H9 (cell line): ENCODE results near the gene DNAJC15. TPM values are rescaled to one million over a fixed set of nuclear protein-coding genes. Genes with fewer than 3 reads are reported as not detected.

ENCODE experiments used
- DNase-seq: peaks from one replicate; pipeline ENCODE4 v3.0.0-alpha.2; 2017
- H2AFZ ChIP-seq: one replicate; pipeline ENCODE4 v1.6.1; 2013; ENCODE audit warnings: mild to moderate bottlenecking, low read length, control low read depth, moderate library complexity
- H2AK5ac ChIP-seq: 2 replicates; pipeline ENCODE4 v1.6.1; 2013; ENCODE audit warnings: low read length, control low read depth, mixed read lengths; ENCODE audit not compliant: insufficient read length
- H2BK120ac ChIP-seq: one replicate; pipeline ENCODE4 v1.6.1; 2013; ENCODE audit warnings: low read depth, mild to moderate bottlenecking, low read length, control low read depth, inconsistent platforms; ENCODE audit not compliant: poor library complexity, severe bottlenecking
- H2BK12ac ChIP-seq: 2 replicates; pipeline ENCODE4 v1.6.1; 2013; ENCODE audit warnings: low read length, control low read depth, mixed read lengths, low read depth; ENCODE audit not compliant: insufficient read length
- H2BK15ac ChIP-seq: 2 replicates; pipeline ENCODE4 v1.6.1; 2013; ENCODE audit warnings: low read depth, low read length, control low read depth
- H2BK20ac ChIP-seq: one replicate; pipeline ENCODE4 v1.6.1; 2013; ENCODE audit warnings: low read depth, mild to moderate bottlenecking, low read length, control low read depth, inconsistent platforms; ENCODE audit not compliant: poor library complexity, severe bottlenecking
- H2BK5ac ChIP-seq: 2 replicates; pipeline ENCODE4 v1.6.1; 2013; ENCODE audit warnings: low read length, control low read depth, mixed read lengths; ENCODE audit not compliant: insufficient read length
- H3K14ac ChIP-seq: 2 replicates; pipeline ENCODE4 v1.6.1; 2013; ENCODE audit warnings: low read length, control low read depth; ENCODE audit not compliant: insufficient read depth
- H3K18ac ChIP-seq: 2 replicates; pipeline ENCODE4 v1.6.1; 2013; ENCODE audit warnings: low read depth, mild to moderate bottlenecking, mixed read lengths, low read length, control low read depth; ENCODE audit not compliant: insufficient read length
- H3K23ac ChIP-seq: 2 replicates; pipeline ENCODE4 v1.6.1; 2013; ENCODE audit warnings: low read length, control low read depth, mixed read lengths, low read depth; ENCODE audit not compliant: insufficient read length
- H3K23me2 ChIP-seq: 2 replicates; pipeline ENCODE4 v1.6.1; 2013; ENCODE audit warnings: low read depth, mild to moderate bottlenecking, mixed read lengths, low read length, control low read depth; ENCODE audit not compliant: insufficient read length, poor library complexity, severe bottlenecking
- H3K27ac ChIP-seq: 2 replicates; pipeline ENCODE4 v1.5.1; 2013; ENCODE audit warnings: low read length, control low read depth, mixed read lengths, low read depth; ENCODE audit not compliant: insufficient read length
- H3K27me3 ChIP-seq: 2 replicates; pipeline ENCODE4 v1.6.1; 2013; ENCODE audit warnings: low read length, control low read depth, inconsistent platforms; ENCODE audit not compliant: insufficient read depth
- H3K4ac ChIP-seq: 2 replicates; pipeline ENCODE4 v1.6.1; 2013; ENCODE audit warnings: low read depth, mild to moderate bottlenecking, control low read depth, inconsistent platforms, low read length, moderate library complexity
- H3K4me1 ChIP-seq: 2 replicates; pipeline ENCODE4 v1.6.1; 2013; ENCODE audit warnings: low read length, control low read depth, inconsistent platforms; ENCODE audit not compliant: insufficient read depth
- H3K4me2 ChIP-seq: 2 replicates; pipeline ENCODE4 v1.6.1; 2013; ENCODE audit warnings: low read length, control low read depth, mixed read lengths; ENCODE audit not compliant: insufficient read length, insufficient read depth
- H3K56ac ChIP-seq: 2 replicates; pipeline ENCODE4 v1.6.1; 2013; ENCODE audit warnings: low read depth, mild to moderate bottlenecking, mixed read lengths, low read length, control low read depth; ENCODE audit not compliant: insufficient read length
- H3K79me1 ChIP-seq: 2 replicates; pipeline ENCODE4 v1.6.1; 2013; ENCODE audit warnings: low read depth, mild to moderate bottlenecking, moderate library complexity, low read length, control low read depth, inconsistent platforms; ENCODE audit not compliant: insufficient read depth, poor library complexity, severe bottlenecking
- H3K79me2 ChIP-seq: 2 replicates; pipeline ENCODE4 v1.6.1; 2013; ENCODE audit warnings: low read length, control low read depth, inconsistent platforms; ENCODE audit not compliant: insufficient read depth
- H3K9ac ChIP-seq: 2 replicates; pipeline ENCODE4 v1.6.1; 2013; ENCODE audit warnings: low read length, control low read depth, mixed read lengths; ENCODE audit not compliant: insufficient read length; ENCODE audit errors: extremely low read depth
- H3K9me3 ChIP-seq: one replicate; pipeline ENCODE4 v1.6.1; 2013; ENCODE audit warnings: low read depth, low read length, inconsistent platforms; ENCODE audit not compliant: control insufficient read depth
- H3T11ph ChIP-seq: one replicate; pipeline ENCODE4 v1.6.1; 2013; ENCODE audit warnings: mild to moderate bottlenecking, low read length, control low read depth, inconsistent platforms
- H4K20me1 ChIP-seq: one replicate; pipeline ENCODE4 v1.6.1; 2013; ENCODE audit not compliant: control insufficient read depth, insufficient read length, insufficient read depth
- H4K5ac ChIP-seq: 2 replicates; pipeline ENCODE4 v1.6.1; 2013; ENCODE audit warnings: low read depth, mild to moderate bottlenecking, mixed read lengths, low read length, control low read depth; ENCODE audit not compliant: insufficient read length
- H4K8ac ChIP-seq: replicated peaks from 2 replicates; pipeline ENCODE4 v1.6.1; 2013; ENCODE audit warnings: low read length, control low read depth, mixed read lengths, low read depth; ENCODE audit not compliant: insufficient read length
- H4K91ac ChIP-seq: 2 replicates; pipeline ENCODE4 v1.6.1; 2013; ENCODE audit warnings: low read depth, mild to moderate bottlenecking, moderate library complexity, mixed read lengths, low read length, control low read depth; ENCODE audit not compliant: insufficient read length
- H3K27ac Mint-ChIP-seq, 3 experiments: 2 replicates in 2 of 3; 3 replicates in 1 of 3; pipeline ENCODE4 v1.8.0; 2020 to 2021; ENCODE audit warnings: mixed read lengths in 3 of 3, mild to moderate bottlenecking in 1 of 3, moderate library complexity in 1 of 3
- H3K27me3 Mint-ChIP-seq: 2 replicates; pipeline ENCODE4 v1.8.0; 2021; ENCODE audit warnings: low read depth, mild to moderate bottlenecking, moderate library complexity, mixed read lengths
- H3K36me3 Mint-ChIP-seq, 3 experiments: 2 replicates in 2 of 3; 3 replicates in 1 of 3; pipeline ENCODE4 v1.8.0; 2020 to 2021; ENCODE audit warnings: low read depth in 3 of 3, mixed read lengths in 3 of 3; ENCODE audit not compliant: insufficient read depth in 1 of 3
- H3K4me1 Mint-ChIP-seq, 2 experiments: 2 replicates each; pipeline ENCODE4 v1.8.0; 2020; ENCODE audit warnings: mixed read lengths in 2 of 2
- H3K4me3 Mint-ChIP-seq, 2 experiments: 2 replicates in 1 of 2; 3 replicates in 1 of 2; pipeline ENCODE4 v1.8.0; 2020 to 2021; ENCODE audit warnings: mild to moderate bottlenecking in 2 of 2, mixed read lengths in 2 of 2, moderate library complexity in 1 of 2
- H3K9me3 Mint-ChIP-seq, 2 experiments: 2 replicates in 1 of 2; 3 replicates in 1 of 2; pipeline ENCODE4 v1.8.0; 2020; ENCODE audit warnings: mild to moderate bottlenecking in 2 of 2, mixed read lengths in 2 of 2, moderate library complexity in 1 of 2
- CTCF ChIP-seq: fragments of 200-600 bp; sonication (generic); conservative IDR thresholded peaks from 3 replicates; pipeline ENCODE4 v1.8.0; 2021; ENCODE audit warnings: antibody characterized with exemption, mild to moderate bottlenecking
- WGBS: extraction: QIAGEN DNeasy Blood & Tissue Kit; methylation state at CpG from one replicate; pipeline ENCODE4 v1.1.7; 2013; ENCODE audit warnings: missing lambda C conversion rate, low lambda C conversion rate, mixed read lengths; ENCODE audit not compliant: insufficient read length; ENCODE audit errors: extremely low coverage; 5-methylcytosine and 5-hydroxymethylcytosine counted together
- total RNA-seq: library from RNA; stranded (reverse); gene quantifications from 2 replicates; pipeline ENCODE4 v1.2.1, GENCODE V29; 2021

DNAJC15 gene
- total RNA-seq, 1 experiment from 2014 or later, result 13.4 TPM

- Histone ChIP-seq H3K56ac (no peak overlapping the region), H3K9ac (no peak overlapping the region), H2BK20ac (no peak overlapping the region), H3K4ac (no peak overlapping the region), H2BK120ac (no peak overlapping the region), H3K27ac (no peak overlapping the region), H2BK5ac (no peak overlapping the region), H3T11ph (no peak overlapping the region), H3K9me3 (no peaks in the 10 kb centered on the region), H2AK5ac (no peak overlapping the region), H3K4me2 (no peak overlapping the region), H2BK12ac (no peak overlapping the region), H3K14ac (no peak overlapping the region), H3K79me1 (no peaks in the 10 kb centered on the region), H4K20me1 (no peaks in the 10 kb centered on the region), H3K4me1 (peaks cover 11% of the 10 kb centered on the region; the same call in 1 of the 2 replicates), H3K18ac (no peak overlapping the region), H2AFZ (no peak overlapping the region), H2BK15ac (no peak overlapping the region), H3K23ac (no peak overlapping the region), H3K23me2 (no peaks in the 10 kb centered on the region), H4K8ac (no peak overlapping the region), H3K27me3 (no peaks in the 10 kb centered on the region), H3K79me2 (no peaks in the 10 kb centered on the region), H4K5ac (no peak overlapping the region), H4K91ac (no peak overlapping the region)
- H3K27ac Mint-ChIP-seq, result no peak overlapping the region
- H3K4me3 Mint-ChIP-seq, result no peak overlapping the region
- DNase-seq, result no peak
- no peaks in the 10 kb centered on the region for H3K9me3 Mint-ChIP-seq
- no peaks in the 10 kb centered on the region; a peak in 1 of 7 replicates for H3K36me3 Mint-ChIP-seq
- H3K27me3 Mint-ChIP-seq, result no peaks in the 10 kb centered on the region
- no CpG with 5 or more reads among the region's 6 CpGs for WGBS
- H3K4me1 Mint-ChIP-seq, result peaks cover 15 to 16% of the 10 kb centered on the region in 2 experiments
- TF ChIP-seq CTCF, result no peak
Observed at GRCh38 chr13:43122791-43123190, 99.4 kb downstream of the DNAJC15 start.
